ENCODE measurements around the gene CDH5. TPM values are rescaled to one million over a fixed set of nuclear protein-coding genes. Genes with fewer than 3 reads are reported as not detected.

CDH5 gene
- total and polyA plus RNA-seq, 2 of the 8 experiments (the other 6 are each of a cell fraction or from before 2014, with no cell fraction given) = 0.32 TPM

DNA sequence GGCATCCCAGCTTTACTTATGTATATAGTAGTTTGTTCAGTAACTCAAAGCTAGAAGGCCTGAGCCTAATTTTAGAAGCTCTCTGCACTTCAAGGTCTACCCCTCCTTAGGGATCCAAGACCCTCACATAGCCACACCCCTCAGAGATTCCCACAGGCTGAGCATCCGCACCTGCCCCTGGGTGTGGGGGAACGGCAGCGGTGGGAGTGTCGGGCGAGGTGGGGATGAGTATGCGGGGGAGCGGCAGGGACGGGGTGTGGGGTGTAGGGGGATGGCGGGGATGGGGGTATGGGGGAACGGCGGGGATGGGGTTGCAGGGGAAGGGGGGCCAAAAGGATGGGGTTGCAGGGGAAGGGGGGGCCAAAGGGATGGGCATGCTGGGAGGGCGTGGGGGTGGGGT lies 35.7 kb downstream of the CDH5 start:
- no peak overlapping the region for H4K91ac ChIP-seq (replicated peaks; ENCODE audit: insufficient read length, low read length)

More for the DNA sequence above, 35.7 kb downstream of the CDH5 start:
- CTCF ChIA-PET (ENCODE audit: partially characterized antibody) = interaction anchor here (0.6 to 11.3 kb wide), 4 partner anchors 8 to 76 kb away, joined by 3 to 226 read pairs (median 3); no protein-coding TSS in a partner anchor
- FAIRE-seq = no peak
- Histone ChIP-seq H3K14ac (ENCODE audit: insufficient read length) (no peak overlapping the region), H3K4me2 (ENCODE audit: insufficient read depth in 1 of 2, low read depth in 2 of 2, low read length in 2 of 2) (no peak overlapping the region), H2BK5ac (ENCODE audit: low read depth, low read length) (no peak overlapping the region), H2BK120ac (replicated peaks; ENCODE audit: low read depth, low read length) (no peak overlapping the region), H3K4ac (replicated peaks; ENCODE audit: insufficient read length, low read depth, low read length) (no peak overlapping the region), H3K9ac (replicated peaks in 1 of 4; ENCODE audit: extremely low read depth in 1 of 4, low read depth in 3 of 4, low read length in 3 of 4) (no peak overlapping the region), H3K79me2 (ENCODE audit: control insufficient read depth in 1 of 2, insufficient read depth in 2 of 2, low read length in 2 of 2) (no peaks in the 10 kb centered on the region), H2BK12ac (ENCODE audit: low read depth, low read length) (no peak overlapping the region), H4K20me1 (replicated peaks in 1 of 2; ENCODE audit: control insufficient read depth in 1 of 2, insufficient read depth in 2 of 2, low read length in 2 of 2) (no peaks in the 10 kb centered on the region), H3K18ac (ENCODE audit: extremely low read depth, low read length) (no peak overlapping the region), H3K36me3 (ENCODE audit: control insufficient read depth in 2 of 4, insufficient read depth in 4 of 4, low read length in 3 of 4) (no peaks in the 10 kb centered on the region), H3K4me1 (replicated peaks in 1 of 4; ENCODE audit: control insufficient read depth in 3 of 4, insufficient read depth in 4 of 4, low read length in 3 of 4) (peaks cover 0 to 5% (median 1%) of the 10 kb centered on the region in 4 experiments; a peak in 2 of 7 replicates), H3K79me1 (ENCODE audit: low read depth, low read length) (no peaks in the 10 kb centered on the region; the same call in 1 of the 2 replicates), H3K56ac (replicated peaks; ENCODE audit: insufficient read length, low read depth, low read length) (no peak overlapping the region), H4K5ac (ENCODE audit: insufficient read length, low read depth, low read length) (no peak overlapping the region), H2BK15ac (ENCODE audit: low read length) (no peak overlapping the region), H4K8ac (ENCODE audit: extremely low read depth, insufficient read depth, low read length) (no peak overlapping the region), H3K4me3 (ENCODE audit: extremely low read depth in 1 of 4, insufficient read depth in 2 of 4, low read depth in 3 of 4, low read length in 4 of 4) (no peak overlapping the region), H3K27me3 (replicated peaks in 1 of 4; ENCODE audit: control insufficient read depth in 3 of 4, extremely low read depth in 1 of 4, insufficient read depth in 3 of 4, low read length in 3 of 4) (peaks cover 0 to 3% (median under 1%) of the 10 kb centered on the region in 4 experiments; a peak in 3 of 7 replicates), H3K27ac (ENCODE audit: low read depth, low read length) (no peak overlapping the region), H2AK5ac (ENCODE audit: low read depth, low read length) (no peak overlapping the region), H2BK20ac (ENCODE audit: low read length) (no peak overlapping the region), H3K23me2 (ENCODE audit: low read depth, low read length) (peaks cover 2% of the 10 kb centered on the region; the same call in 1 of the 2 replicates), H2AFZ (ENCODE audit: low read length) (no peak overlapping the region), H3K9me3 (ENCODE audit: insufficient read depth in 2 of 2, low read depth in 1 of 2, low read length in 1 of 2) (0 out of 4 replicates have a peak, but pooled peaks cover 0 to 3% of the 10 kb centered on the region in 2 experiments), H3K23ac (ENCODE audit: insufficient read length) (no peak overlapping the region)
- POLR2A ChIA-PET (ENCODE audit: partially characterized antibody) = interaction anchor here (1.0 kb wide), 1 partner anchor 9 kb away, joined by 3 read pairs; no protein-coding TSS in a partner anchor
- DNase-seq (ENCODE audit: low read depth in 1 of 2, low spot score in 2 of 2) = no peak
- no peak for TF ChIP-seq YY1 (IDR thresholded peaks at IDR 0.05; ENCODE audit: low read depth, low read length)
- TF ChIP-seq HDAC2 (IDR thresholded peaks at IDR 0.05; ENCODE audit: borderline replicate concordance in 1 of 2, low read depth in 2 of 2, low read length in 2 of 2) = no peak
- TF ChIP-seq RFX5 (IDR thresholded peaks at IDR 0.05; ENCODE audit: borderline replicate concordance, low read depth, low read length) = no peak
- TF ChIP-seq TCF12 (IDR thresholded peaks at IDR 0.05; ENCODE audit: low read depth, low read length) = no peak
- 87% methylated on average over 6 of the region's 12 CpGs; no CpG with 5 or more reads in 1 of the 2 experiments for WGBS, 2 experiments (ENCODE audit: extremely low coverage in 1 of 2, insufficient coverage in 1 of 2, insufficient read length in 1 of 2, insufficient replicate concordance in 2 of 2, low coverage in 1 of 2, low lambda C conversion rate in 2 of 2, missing lambda C conversion rate in 1 of 2)
